Mesenteric fat pad (tissue), 1 donor: ENCODE data around the gene SREBF2. TPM values are rescaled to one million over a fixed set of nuclear protein-coding genes. Genes with fewer than 3 reads are reported as not detected.
"Not testable (repeated sequence)": the region's sequence is repeated elsewhere in the genome, so short reads cannot be mapped to it uniquely, and the experiment has no call there.

ENCODE experiments used
- DNase-seq: peaks from one replicate; pipeline ENCODE4 v3.0.0-alpha.2; 2020; ENCODE audit warnings: low spot score
- total RNA-seq: library from RNA; stranded (reverse); fragmentation: NEBNext Ultra II Directional; extraction: Animal tissue kit (Norgen Biotek cat#: 25700); gene quantifications from one replicate; pipeline ENCODE4 v1.2.1, GENCODE V29; 2021
- donor health status: DM: yes; HTN: yes; CAD: no.

Gene SREBF2
- total RNA-seq, 1 donor from 2014 or later = 35.9 TPM

GRCh38 chr22:41820447-41820846 is 12.5 kb upstream of the SREBF2 start:
- no peak for DNase-seq

DNA sequence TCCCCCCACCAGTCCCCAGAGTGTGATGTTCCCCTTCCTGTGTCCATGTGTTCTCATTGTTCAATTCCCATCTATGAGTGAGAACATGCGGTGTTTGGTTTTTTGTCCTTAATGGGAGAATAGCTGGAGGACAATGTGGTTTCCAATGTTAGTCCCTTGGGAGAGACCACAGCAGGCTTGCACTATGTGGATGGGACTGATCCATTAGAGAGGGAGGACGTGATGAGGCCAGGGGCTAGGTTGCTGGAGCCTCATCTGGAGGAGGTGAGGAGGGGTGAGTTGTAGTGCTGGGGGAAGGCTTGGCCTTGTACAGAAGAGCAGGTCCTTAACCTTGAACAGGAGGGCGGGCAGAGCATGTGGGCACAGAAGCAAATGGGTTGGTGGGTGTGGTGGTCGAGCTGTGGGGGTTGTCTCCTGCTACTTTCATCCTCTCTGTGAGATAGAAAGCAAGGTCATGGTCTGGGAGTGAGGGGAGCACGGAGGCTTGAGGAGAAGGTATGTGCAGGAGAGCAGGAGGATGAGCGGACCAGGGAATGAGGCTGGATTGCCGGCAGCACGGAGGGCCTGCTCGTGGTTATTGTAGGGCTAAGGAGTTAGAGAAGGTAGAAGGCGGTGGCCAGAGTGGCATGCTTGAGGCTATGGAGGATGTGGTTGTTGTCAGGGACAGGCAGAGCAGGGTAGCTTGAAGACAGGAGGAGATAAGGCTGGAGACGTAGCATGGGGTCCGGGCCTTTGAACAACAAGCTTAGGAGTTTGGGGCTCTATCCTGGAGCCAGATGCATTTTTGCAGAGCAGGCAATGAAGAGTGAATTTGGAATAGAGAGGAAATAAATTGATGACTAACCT is 11.2 kb upstream of the SREBF2 start:
- no peak for DNase-seq

- no peak for DNase-seq
These were observed 10.4 kb upstream of the SREBF2 start for GRCh38 chr22:41822317-41823057.

DNA sequence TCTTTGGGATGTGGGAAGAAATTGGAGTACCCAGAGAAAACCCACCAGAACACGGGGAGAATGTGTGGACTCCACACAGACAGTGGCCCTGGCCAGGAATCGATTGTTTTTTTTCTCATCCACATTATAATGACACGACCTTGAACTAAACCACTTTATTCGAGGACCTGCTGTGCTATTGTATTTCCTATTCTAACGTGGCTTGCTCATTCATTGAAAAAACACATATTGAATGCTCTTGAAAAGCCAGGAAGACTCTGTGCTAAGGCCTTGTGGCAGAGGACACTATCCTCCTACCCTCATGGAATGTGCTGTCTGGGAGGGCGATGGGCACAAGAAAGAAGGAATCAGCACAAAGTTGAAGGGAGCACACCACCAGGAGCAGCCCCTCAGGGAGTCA is 9.1 kb upstream of the SREBF2 start:
- no peak for DNase-seq

GRCh38 chr22:41825376-41825775 is 7.5 kb upstream of the SREBF2 start:
- DNase-seq = no peak

- no peak for DNase-seq
These were observed 6.9 kb upstream of the SREBF2 start for GRCh38 chr22:41826021-41826420.

DNA sequence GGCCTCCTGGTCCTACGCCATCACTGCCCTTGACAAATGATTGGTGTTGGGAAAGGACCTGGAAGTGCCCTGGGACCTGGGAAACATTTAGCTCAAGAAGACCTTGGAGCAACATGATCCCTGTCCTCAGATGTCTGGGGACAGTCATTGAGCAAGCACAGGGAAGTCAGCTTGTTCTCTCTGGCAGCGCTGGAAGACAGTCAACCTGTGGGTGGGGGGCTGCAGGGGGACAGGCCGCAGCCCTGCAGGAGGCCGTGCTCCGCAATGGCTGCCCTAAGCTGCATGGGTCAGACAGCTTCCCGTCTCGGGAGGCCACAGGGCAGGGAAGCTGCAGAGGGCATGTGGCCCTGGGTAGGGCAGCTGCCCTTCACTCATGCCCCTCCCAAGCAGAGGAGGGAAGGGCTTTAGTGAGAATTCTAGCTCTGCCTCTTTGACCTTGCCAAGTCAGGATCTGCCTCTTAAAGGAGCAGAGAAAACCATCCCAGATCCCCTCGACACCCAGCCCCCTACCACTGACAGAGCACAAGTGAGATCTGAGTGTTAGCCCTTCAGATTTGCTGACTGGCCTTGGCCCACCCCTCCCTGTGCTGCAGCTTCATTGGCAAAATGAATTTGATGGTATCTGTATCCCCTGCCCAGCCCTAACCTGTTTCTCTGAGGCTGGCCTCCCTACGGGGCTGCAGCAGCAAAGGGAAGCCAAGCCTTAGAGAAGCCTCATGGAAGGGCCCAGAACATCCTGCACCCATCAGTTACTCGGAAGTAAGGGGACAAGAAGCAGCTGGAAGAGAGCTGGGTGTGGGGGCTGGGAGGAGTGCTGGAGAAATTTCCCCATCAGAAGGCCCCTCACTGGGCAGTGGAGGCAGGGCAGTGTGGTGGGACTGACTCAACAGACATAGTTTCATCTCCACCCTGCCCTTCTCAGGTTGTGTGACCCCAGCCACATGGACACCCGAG is 6.2 kb upstream of the SREBF2 start:
- no peak for DNase-seq

- no peak for DNase-seq
These were observed 5.2 kb upstream of the SREBF2 start for GRCh38 chr22:41827671-41828070.

DNA sequence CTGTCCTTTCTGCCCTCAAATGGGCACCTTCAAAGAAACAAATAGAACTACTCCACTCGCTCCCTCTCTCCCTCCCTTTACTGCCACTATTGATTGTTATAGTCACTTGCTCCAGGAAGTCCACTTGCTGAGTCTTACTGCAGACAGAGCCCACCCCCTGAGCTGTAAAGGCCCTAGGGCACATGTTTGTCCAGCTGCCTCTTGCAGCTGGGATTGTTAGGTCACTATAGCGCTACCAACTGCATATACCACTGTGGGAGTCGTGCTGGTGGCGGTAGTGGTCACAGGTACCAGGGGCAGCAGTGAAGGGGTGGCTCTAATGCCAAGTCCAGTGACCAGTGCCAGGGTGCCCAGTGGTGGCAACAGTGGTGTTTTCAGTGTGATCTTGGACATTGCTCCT is 4.4 kb upstream of the SREBF2 start:
- DNase-seq = no peak

- DNase-seq = no peak
These were observed 2.7 kb upstream of the SREBF2 start for GRCh38 chr22:41830174-41830573.

- no peak for DNase-seq
These were observed 1.5 kb upstream of the SREBF2 start for GRCh38 chr22:41831383-41831782.

GRCh38 chr22:41831828-41832552 is 915 bp upstream of the SREBF2 start:
- no peak for DNase-seq

DNA sequence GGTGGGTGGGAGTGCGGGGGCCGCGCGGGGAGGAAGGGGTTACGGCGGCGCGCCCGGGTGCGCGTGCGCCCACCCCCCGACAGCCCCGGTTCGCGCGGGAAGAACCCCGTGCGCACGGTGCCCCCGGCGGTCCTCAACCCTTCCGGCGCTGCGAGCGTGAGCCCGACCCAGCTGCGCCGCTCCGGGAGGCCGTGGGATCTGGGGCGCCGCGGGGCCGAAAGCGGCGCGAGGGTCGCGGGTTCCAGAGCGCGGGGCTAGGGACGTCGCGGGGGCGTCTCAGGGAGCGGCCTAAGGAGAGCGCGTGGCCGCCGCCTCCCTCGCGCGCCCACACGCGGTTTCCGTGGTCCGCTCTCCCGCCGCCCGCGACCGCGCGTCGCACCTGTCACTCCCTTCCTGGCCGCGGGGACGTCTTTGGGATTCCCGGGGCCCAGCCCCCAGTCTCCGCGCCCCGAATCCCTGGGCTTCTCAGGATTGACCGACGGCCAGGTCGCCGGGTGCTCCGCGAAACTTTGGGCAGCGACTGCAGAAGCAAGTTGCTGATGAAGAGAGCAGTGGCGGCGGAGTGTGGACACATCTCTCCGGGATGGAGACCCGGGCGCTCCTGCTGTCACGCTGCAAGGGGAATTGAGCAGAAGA is 582 bp downstream of the SREBF2 start:
- no peak for DNase-seq

- no peak for DNase-seq
These were observed 1.4 kb downstream of the SREBF2 start for GRCh38 chr22:41834005-41834944.

GRCh38 chr22:41835462-41835861 is 2.6 kb downstream of the SREBF2 start:
- not testable (repeated sequence) for DNase-seq

DNA sequence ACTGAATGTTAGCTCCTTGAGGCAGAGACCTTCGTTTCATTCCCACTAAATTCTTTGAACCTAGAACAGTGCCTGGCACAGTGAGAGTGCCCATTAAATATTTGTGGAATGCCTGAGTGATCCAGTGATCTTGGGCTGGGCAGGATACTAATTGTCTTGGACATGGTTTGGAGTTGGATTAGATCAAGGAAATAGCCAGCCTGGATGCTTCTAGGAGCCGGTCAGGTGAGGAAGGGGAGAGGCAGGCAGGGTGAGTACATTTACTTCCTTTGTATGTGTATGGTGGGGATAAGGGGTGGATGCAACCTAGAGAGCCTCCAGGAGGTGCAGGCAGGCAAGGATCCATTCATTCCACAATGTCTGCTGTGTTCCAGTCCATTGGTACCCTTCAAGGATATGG is 3.6 kb downstream of the SREBF2 start:
- DNase-seq = no peak

- DNase-seq = no peak
These were observed 6.1 kb downstream of the SREBF2 start for GRCh38 chr22:41838842-41839618.

DNA sequence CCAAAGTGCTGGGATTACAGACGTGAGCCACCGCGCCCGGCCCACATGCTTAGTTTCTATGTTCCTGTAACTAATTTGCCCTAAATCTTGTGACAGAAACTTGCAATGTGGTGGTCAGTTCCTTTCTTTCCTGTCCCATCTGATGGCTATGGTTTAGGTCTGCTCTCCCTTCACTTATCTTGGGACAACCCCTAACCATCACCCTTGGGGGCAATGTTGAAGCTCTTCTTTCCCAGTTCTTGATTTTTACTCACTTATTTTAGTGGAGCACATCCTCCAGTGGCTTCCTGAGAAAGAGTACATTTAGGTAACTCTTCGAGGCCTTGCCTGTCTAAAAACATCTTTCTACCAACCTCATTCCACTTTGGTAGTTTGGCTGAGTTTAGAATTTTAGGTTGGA is 7.3 kb downstream of the SREBF2 start:
- DNase-seq = no peak
